ENCODE data around the gene PBX1.
"Not testable (repeated sequence)": the region's sequence is repeated elsewhere in the genome, so short reads cannot be mapped to it uniquely, and the experiment has no call there.

PBX1 gene

DNA sequence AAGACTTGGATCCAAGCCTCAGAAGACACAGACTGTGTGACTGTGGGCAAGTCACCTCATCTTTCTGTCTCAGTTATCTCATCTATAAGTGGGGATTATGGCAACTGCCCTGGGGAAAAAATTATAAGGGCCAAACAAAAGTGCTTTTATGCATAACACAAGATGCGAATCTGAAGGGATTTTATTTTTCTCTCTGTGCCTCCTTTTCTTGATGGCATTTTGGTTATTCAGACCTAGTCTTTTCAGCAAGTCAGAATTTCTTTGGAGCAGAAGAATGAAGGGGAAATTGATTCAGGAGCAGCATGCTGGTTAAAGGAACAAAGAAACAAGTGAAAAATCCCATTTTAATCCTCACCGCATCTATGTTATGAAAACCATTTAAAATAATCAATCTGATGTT lies 86.9 kb downstream of the PBX1 start:
- DNase-seq = no peak

DNA sequence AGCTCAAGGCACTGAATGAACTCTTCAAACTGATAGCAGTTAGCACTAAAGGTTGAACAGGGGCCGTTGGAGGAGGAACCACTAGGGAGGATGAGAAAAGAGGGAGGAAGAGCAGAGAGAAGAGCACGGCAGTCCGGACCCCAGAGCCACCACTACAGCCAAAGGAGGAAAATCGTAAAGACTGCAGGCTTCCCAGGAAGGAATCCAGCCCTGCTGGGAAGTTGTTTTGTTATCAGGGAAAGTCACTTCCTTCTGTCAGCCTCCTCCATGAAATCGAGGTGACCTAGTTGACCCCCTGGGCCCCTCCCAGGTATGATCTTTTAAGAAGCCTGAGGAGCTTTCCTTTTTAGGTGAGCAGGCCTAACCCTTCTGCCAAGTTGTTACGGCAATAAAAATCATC lies 88.2 kb downstream of the PBX1 start:
- no peak for DNase-seq

DNA sequence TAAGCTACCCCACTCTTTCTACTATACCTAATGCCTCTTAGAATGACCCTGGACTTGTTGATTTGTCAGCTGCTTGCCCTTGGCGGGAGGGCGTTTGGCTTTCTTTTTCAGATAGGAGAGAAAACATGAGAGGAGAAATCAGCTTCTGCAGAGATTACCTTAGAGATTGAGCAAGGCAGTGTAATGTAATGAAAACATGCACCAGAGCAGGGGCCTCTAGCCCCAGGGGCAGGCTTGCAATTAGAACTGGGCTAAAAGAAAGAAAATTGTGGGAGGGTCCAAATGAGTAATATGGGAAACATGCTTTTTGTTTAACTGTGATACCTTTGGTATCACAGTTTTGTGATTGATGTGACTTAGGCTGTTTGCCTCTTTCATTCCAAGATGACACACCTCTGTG lies 89.7 kb downstream of the PBX1 start:
- DNase-seq = no peak

DNA sequence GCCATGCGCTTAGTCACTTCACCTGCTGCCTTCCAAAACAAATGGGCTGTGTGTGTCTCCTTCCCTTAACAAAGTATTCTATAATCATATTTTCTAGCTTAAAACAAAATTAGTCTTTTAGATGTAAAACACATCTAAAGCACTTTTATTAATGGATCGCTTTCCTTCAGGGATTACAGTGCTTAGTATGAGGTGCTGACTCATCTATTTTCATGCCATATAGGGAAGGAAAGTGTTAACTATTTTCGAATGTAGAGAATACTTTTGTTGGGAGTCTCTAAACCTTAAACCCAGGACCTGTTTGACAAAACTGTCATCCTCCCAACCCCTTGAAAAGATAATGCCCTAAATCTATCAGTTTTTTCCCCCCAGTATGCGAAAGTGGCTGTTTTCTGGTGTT lies 90.2 kb downstream of the PBX1 start:
- no peak for DNase-seq

DNA sequence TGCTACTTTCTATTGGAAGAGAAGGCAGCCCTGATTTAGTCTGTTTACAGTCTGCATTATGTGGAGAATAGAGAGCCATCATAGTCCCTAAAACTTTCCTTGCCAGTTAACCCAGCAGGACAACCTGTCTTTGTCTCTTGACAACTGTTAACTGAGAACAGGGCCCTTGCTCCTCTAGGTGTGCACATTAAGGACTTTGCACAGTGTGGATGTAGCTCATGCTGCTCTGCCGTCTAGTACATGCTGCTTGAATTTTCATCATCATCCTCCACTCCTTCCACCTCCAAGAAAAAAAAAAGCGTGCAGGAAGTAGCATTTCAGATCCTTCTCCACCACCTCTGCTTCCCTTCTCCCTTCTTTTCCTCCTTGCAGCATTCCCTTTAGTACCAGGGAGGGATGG lies 91.5 kb downstream of the PBX1 start:
- DNase-seq = no peak

DNA sequence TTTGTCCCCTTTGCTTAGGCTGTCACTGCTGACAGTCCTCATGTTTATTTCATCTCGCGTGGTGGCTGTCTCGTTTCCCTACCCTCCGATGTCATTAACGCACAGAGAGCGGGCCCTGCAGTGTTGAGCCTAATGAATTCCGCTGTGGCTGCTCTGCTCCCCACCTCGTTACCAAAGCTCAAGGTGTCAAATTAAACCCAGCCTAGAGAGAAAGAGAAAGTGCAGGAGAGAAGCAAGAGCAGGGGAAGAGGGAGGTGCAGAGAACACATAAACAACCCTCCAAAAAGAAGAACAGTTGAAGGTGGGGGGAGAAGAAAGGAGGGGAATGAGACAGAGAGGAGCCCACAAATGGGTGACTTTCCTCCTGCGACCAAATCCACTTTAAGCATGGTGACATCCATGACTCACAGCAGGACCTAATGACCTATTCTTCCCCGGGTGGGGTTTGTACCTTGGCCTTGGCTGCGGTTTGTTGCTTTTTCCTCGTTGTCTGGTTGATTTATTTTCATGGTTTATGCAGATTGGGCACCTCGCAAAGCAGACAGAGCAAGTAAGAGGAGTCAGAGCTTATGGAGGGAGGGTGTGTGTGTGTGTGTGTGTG lies 92.5 kb downstream of the PBX1 start:
- DNase-seq = peak; percentile 22

DNA sequence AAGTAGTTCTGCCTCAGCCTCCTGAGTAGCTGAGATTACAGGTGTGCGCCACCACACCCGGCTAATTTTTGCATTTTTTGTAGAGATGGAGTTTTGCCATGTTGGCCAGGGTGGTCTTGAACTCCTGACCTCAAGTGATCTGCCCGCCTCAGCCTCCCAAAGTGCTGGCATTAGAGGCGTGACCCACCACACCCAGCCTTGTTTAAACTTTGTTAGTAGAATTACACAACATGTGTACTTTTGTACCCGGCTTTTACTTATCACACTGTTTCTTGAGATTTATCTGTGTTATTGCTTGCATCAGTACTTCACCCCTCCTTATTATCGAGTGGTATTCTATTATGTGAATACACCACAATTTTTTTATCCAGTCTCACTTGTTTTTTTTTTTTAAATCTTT lies 94.0 kb downstream of the PBX1 start:
- DNase-seq = not testable (repeated sequence)

DNA sequence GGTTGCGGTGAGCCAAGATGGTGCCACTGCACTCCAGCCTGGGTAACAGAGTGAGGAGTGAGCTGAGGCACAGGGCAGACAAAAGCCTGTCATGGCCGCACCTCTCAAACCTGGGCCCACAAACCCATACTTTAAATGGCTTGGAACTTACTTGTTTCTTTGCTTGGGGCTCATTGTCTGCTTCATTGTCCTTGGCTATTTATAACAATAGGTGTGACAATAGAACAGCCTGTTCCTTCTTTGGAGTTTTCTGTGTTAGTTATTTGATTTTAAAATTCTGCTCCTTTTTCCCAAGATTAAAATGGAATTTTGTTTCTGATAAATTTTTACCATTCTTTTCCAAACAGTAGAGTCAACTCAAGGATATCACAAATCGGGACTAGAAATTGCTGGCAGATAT lies 94.7 kb downstream of the PBX1 start:
- DNase-seq = no peak

DNA sequence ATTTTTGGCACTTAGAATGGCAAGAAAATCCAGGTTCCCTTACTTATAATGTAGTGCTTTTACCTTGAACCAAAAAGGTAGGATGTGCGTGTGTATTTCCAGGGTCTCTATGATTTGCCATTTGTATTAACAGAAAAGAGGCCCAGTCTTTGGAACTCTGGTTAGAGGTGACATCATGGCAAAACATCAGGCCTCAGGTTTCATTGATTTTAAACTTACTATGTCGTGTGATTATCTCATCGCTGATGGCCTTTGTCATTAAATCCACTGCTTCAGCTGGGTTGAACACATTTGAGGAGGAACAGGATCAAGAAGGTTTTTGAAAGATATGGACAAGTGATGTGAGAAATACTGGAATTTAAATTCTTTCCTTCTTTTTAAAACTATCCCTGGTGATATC lies 95.2 kb downstream of the PBX1 start:
- no peak for DNase-seq

DNA sequence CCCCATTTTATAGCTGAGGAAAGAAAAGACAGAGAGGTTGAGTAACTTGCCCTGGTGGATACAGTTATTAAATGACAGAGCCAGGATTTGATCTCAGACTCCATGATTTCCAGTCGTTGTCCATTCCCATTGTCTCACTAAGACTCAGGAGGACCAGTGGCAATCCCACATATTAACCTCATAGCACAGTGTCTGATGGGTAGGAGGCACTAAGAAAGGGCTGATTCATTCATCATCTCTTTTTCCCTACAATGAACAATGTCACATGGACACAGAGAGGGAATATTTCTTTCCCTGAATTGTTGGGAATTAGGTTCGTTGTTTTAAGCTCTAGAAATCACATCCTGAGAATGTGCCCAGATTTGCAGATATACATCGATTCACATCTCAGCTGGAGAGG lies 99.9 kb downstream of the PBX1 start:
- no peak for DNase-seq

DNA sequence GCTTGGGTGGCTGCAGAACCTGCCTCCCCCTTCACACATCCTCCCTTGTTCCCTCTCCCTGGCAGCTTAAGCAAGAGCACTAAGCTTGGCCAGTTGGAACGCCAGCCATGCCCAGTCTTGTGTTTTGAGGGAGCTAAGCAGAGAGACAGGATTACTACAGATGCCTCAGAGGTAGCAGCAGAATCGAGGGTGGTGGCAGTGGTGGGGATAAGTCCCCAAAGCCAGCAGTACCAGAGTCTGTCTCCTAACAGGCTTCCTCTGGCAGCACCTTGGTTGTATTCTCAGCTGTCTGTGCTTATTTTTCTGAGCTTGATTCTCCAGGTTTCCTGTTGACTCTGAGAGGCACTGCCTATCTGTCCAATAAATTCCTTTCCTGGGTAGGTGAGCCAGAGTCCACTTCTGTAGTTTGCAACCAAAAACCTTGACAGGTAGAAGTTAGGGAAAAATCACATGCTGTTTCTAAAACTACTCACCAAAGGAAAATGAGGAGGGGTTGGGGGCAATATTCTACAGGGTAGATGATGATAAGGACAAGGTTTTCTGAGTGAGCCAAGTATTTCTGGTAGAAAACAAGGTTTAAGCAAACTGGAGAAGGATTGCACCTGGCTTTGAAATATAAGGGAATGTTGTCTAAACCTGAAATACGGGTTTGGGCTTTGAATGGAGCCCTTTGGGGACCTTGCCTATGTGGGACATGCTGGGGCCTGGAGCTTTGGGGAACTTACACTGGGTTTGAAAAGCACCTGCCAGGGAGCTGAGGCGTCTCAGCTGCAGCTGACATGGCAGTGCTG lies 100.8 kb downstream of the PBX1 start:
- no peak for DNase-seq

DNA sequence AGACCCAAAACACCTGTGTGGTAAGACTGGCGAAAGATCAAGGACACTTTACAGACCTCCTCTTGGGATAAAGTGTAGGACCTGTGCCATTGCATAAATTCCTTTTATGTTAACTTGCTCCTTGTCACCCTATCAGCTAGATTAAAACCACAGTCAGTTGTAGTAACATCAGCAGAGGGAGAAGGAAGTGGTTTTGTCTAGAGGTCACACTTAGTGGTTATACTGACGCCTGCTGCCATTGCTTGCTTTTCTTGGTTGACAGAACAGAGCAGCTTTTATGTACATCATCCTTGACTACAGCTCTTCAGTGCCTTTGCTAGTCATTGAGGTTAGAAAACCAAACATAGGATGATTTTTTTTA lies 101.4 kb downstream of the PBX1 start:
- DNase-seq = peak; percentile 91

DNA sequence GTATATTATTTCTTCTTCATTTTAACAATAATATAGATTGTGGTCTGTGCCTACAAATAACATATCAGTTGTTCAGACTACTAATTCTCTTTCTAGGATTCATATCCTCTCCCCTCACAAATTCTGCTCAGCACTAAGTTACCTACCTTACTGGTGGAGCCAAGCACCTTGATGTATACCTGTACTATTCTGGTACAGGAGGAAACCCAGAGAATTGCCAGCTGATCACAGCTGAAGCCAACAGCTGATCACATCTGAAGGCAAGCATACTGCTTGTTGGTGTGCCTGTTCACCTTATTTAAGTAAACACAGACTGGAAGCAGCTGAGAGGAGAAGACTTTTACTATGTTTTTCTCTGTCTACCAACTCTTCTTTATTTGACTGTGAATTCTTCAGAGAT lies 101.8 kb downstream of the PBX1 start:
- peak; percentile 42 for DNase-seq

DNA sequence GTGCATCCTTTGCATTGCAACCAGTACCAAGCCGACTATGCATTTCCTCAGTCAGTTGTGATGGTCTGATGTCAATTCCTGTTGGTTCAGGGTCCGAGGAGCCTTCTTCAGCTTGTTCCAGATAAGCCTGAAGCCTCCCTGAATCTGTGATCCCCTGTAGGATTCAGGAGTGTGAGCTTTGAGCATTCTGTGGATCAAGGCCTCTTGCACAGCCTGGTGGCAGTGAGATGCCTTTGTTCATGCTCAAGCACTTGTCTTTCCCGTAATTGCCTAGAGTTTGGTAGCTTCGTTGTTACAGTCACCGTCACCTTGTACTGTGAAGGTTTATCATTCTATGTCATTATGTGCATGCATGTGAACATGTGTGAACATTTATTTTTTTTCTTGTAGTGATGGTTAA lies 103.5 kb downstream of the PBX1 start:
- no peak for DNase-seq

DNA sequence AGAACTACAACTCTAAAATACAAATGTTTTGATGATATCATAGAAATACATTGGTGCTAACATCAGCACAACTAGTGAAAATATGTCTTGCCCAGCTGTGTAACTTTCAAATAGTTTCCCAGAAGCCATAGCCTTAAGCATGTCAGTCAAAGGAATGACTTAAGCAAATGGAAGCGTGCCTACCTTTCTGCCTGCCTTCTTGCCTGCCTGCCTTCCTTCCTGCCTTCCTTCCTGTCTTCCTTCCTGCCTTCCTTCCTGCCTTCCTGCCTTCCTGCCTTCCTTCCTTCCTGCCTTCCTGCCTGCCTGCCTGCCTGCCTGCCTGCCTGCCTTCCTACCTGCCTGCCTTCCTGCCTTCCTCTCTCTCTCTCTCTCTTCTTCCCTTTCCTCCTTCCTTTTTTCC lies 104.0 kb downstream of the PBX1 start:
- no peak for DNase-seq

DNA sequence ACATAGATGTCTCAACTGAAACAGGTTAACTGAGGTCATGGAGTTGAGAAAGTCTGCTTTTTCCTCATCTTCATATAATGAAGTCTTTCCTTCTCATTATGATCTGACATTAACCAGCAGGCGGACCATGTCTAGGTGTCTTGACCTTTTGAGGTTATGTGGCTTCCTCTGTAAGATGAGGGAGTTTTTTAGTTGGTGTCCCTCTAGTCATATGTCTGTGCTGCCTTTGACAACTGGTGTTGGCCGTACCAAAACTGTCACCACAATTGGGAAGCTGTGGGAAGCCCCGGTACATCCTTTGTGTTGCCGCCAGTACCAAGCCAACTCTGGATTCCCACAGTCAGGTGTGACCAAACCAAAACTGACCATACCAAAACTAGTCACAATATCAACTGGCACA lies 105.1 kb downstream of the PBX1 start:
- no peak for DNase-seq

DNA sequence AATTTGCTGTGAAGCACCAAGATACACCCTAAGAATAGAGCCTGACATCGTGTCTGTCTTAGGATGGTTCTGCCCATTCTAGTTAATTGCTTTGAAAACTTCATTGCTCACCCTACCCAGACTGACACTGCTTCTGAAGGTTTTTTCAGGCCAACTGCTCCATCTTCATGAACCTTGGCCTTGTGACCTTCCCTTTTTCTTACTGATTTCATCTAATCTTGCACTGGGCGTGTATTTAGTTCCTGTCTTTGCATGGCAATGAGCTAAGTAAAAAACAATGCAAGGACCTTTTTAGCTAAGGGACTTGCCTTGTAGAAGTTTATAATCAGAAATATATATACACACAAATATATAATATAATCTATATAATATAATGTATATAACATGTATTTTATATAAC lies 108.0 kb downstream of the PBX1 start:
- peak; percentile 69 for DNase-seq

DNA sequence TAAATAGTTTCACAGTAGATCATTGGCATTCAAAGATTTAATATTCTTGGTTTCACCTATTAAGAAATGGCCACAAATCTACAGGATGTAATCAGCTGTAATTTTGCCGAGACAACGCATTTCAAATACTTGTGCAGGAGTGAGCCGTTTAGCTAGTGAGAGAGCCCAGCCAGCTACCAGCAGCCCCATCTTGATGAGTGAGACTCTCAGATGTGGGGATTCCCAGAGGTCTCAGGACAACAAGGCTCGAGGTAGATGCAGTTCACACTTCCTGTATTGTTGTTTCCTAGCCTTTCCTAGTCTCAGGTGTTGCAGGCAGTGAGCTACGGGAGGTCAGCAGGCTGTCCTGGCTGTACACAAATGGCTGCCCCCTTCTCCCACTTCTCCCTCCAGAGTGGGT lies 108.6 kb downstream of the PBX1 start:
- no peak for DNase-seq

DNA sequence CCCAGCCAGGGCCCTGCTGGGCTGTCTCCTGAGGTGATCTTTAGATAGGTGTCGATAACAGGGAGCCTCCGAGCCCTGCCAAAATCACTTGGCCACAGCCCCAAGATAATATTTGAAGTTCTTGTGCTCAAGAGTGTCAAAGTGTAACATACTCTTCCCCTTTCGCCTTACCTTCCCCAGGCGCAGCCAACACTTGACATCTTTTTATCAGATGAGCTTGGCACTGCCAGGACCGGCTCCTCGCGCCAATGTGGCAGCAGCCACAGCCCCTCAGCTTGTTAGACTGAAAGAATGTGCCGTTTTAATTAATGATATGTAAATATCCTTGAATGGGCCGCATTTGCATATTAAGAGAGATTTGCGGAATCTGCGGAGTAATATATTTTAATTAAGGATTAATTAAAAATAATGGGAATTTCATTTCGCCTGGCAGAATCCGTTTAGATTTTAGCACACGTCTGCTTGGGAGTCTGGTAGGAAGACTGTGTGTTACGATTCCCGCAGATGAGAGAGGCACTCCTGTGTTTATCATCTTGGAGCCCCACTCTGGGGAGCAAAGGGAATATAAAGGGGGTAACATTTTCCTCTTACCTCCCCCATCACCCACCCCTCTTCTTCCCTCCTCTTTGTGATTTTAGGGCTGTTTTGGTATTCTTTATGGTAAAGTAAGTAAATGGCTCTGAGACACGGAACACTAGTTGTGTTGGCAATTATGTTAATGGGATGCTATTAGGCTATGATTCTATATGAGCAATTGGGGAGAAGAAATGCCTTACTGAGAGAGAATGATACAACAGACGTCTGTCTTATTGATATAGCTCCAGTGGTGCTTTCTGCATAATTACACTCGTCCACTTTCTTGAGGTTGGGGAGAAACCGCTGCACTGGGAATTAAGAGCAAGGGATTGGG lies 109.8 kb downstream of the PBX1 start:
- DNase-seq = no peak

DNA sequence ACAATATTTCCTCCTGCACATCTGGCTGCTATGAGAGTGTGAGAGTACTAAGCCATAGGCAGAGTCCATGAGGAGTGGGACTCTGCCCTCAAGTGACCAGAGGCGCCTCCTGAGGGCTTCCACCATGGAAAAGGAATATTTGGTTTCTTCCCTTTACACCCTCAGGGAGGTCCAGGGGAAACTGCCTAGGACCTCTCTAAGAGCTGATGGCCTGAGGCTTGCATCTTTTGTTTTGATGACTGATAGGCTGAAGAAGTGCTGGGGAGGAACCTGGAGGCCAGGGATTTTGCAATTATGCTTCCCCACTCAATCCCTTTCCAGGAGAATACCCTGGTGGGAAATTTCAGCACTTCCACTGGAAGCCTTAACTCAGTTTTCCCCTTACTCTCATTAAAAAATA lies 111.0 kb downstream of the PBX1 start:
- DNase-seq = no peak

DNA sequence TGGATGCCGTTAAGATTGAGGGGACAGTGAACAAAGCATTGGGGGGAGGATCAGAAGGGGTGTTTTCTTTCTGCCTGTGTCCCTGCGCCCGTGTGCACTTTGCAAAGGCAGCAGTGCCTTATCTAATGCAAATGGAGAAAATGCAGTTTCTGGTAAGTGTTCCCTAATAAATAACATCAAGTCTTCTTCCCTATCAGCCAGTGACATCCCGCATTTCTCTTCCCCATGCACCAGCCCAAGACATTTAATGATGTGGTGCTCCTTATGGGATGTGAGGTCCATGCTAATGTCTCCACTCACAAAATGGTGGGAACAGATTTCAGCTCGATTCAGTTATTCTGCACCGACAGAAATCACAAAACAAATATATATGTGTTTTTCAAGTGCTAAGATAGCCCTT lies 111.8 kb downstream of the PBX1 start:
- no peak for DNase-seq

DNA sequence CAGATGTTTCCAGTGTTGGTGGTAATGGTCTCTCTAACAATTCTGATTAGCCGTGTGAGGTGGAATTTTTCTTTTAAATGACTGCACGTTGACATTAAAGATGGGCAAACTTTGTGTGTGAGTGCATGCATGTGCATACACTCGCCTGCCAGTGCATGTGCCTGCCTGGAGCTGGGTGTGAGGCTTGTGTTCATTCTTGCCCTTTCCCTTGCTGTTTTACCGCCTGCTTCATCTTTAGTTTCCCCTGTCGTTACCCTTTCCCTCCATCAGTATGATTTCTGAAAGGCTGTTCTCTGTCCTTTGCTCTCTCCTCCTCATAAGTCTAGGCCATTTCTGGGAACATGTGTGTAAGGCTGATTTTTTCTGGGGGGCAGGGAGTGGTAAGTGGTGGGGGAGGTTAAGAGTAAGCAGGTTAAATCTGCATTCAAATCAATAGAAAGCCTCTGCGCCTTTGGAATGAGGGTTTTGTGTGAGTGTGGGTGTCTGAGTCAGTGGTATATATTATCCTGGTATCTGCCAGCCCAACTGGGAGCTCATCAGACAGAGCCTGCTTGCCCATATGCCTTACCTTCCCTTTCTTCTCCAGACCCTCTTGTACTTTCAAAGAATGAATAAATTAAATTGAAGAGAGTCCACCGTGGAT lies 112.5 kb downstream of the PBX1 start:
- no peak for DNase-seq

DNA sequence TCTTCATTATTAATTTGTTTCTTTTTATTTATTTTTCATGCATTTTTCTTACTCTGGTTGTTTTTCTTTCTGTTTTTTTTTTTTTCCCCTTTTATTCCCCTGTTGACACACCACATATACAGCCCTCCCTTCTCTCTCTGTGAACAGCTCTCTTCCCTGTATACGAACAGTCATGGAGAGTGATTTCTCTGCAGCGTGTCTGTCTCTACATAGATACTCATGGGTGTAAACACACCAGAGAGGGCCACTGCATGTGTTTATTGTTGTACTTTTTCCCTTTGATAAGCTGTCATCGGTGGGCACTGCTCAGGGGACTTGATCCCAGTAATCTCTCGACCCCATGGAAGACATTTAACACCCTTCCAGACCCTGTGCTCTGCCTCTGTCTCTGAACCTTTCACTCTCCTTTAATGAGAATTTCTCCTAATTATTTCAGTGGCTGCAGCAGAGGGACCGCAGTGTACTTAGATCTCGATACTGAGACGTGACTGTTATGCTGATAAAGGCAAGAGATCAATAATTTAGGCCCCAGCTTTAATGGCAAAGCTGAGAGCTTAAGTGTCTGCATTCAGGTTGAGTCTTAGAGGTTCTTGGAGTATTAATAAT lies 113.1 kb downstream of the PBX1 start:
- no peak for DNase-seq

Data from OCI-M1 (cell line).